Measurements from ENCODE around the gene MAP3K5.
"Not testable (repeated sequence)": the region's sequence is repeated elsewhere in the genome, so short reads cannot be mapped to it uniquely, and the experiment has no call there.

Gene MAP3K5

DNA sequence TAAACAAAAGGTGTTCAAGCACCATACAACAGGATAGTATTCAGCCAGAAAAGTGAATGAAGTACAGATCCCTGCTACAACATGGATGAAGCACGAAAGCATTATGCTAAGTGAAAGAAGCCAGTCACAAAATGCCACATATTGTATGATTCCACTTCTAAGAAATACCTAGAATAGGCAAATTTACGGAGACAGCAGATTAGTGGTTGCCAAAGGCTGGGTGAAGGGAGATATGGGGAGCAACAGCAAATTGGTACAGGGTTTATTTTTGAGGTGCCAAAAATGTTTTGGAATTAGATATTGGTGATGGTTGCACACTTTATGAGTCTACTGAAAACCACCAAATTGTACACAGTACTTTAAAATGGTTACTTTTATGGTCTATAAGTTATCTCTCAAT is 23.2 kb downstream of the MAP3K5 start:
- DNase-seq = no peak

DNA sequence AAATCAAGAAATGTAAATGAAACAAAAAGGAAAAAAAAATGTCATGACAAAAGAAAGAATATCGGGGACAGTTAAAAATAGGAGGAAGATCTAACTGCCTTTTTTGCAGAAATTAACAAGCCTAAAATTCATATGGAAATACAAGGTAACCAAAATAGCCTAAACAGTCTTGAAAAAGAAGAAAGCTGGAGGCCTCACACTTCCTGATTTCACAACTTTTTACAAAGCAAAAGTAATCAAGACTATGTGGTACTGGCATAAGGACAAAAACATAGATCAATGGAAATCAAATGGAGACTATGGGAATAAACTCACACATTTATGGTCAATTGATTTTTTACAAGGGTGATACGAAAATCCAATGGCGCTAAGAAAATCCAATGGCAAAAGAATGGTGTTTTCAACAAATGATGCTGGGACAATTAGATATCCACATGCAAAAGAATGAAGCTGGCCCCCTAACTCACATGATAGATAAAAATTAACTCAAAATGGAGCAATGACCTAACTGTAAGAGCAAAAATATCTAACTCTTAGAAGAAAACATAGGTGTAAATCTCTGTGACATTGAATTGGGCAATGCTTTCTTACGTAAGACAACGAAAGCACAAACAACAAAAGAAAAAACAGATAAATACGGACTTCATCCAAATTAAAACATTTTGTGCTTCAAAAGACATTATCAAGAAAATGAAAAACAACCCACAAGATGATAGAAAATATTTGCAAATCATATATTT is 24.5 kb downstream of the MAP3K5 start:
- DNase-seq = no peak

DNA sequence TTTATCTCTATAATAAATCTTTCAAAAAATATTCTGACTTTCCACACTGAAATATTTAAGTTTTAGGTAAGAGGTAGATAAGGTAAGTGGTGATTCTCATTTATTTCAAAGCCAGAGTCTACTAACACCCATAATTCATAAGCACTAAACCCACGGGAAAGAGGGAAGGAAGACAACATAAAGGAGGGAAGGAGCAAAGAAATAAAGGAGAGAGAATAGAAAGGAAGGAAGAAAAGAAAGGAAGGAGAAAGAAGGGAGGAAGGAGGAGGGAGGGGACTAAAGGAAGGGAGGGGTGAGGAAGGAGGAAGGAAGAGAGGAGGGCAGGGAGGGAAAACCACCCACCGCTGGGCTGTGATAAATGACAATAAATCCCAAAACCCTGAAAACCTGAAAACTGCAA is 25.2 kb downstream of the MAP3K5 start:
- DNase-seq = no peak

DNA sequence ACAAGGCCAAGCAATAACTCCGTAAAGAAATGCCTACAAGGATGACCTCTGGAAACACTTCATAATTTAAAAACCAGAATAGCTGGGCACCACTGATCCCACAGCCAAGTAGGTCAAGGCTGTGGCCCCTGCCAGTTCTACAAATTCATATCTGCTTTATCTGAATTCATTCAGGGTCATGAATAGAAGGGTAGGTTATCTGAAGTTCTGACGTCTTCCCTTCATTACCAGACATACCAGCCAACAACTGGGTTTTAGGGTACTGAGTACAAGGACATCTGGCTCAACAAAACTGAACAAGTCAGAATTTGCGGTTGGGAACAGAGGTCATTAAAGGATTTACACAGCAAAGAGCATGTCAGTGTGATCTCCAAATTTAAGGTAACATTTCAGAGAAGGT is 26.0 kb downstream of the MAP3K5 start:
- DNase-seq = no peak

- no peak for DNase-seq
Measured at GRCh38 chr6:136764517-136764993, 27.7 kb downstream of the MAP3K5 start.

GRCh38 chr6:136763716-136764516 is 28.4 kb downstream of the MAP3K5 start:
- DNase-seq = no peak

DNA sequence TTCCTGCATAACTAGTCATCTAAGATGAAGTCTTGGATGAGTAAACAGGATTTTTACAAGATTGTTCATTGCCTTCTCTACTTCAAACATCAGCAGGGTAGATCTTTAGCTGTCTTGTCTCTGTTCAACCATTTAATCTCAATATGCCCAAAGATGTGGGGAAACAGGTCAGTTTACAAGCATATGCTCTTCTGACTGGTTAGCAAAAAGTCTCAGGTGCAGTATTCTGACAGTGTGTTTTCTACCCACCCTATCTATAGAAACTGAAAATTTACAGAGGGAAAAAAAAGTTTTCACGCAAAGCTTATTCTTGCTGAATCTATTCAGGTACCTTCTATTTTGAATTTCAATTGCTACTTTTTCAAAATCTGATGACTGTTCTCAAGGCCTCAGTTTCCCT is 29.0 kb downstream of the MAP3K5 start:
- no peak for DNase-seq

DNA sequence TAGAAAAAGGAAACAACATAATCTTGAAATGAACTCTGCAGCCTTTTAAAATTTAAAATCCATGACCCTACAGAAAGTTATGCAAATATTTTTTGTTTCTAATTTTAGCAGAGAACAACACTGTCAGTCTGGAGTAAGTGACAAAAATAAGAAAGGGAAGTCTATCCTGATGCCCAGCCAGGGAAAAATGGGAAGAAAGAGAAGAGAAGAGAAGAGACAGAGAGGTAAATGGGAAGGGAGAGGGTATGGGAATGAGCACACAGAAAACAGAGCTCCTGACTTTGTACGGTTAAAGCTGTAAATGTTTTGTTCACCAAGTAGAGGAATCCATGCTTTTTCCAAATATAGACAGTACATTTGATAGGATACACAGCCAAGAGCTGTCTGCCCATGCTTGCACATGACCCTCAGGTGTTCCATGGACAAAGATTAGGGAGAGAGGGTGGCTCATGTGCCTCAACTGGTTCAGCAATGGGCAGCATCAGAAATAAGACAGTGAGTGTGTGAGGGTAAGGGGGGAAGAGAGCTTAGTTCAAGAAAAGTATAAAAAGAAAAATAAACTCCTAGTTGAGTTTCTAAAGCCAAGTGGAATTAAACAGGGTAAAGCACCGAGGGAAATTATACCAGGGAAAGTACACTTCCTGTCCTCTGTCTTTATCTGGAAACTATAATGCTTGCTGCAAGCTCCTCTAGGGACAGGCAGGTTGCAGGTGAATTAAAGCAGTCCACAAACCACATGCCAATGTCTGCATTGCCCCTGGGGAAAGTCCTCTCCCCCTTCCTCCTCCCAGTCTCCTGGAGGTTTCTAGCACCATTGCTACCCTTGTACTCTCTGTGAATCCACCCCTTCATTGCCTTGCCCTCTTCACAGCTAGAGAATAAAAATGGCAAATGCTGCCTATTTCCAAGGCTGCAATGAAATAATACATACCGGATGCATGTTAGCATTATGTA is 30.0 kb downstream of the MAP3K5 start:
- DNase-seq = peak in 2 of 3 experiments; percentile 19 to 25

- no peak for DNase-seq
Measured at GRCh38 chr6:136761227-136761922, 30.9 kb downstream of the MAP3K5 start.

DNA sequence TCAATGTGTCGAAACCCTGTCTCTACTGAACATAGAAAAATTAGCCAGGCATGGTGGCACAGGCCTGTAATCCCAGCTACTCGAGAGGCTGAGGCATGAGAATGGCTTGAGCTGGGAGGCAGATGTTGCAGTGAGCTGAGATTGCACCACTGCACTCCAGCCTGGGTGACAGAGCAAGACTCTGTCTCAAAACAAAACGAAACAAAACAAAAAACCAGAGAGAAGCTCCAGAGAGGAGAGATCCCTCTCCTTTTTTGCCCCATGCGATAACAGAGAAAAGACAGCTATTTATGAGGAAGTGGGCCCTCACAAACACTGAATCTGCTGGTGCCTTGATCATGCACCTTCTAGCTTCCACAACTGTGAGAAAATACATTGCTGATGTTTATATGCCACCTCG is 31.5 kb downstream of the MAP3K5 start:
- DNase-seq = not testable (repeated sequence)

- no peak for DNase-seq
Measured at GRCh38 chr6:136757150-136757549, 35.1 kb downstream of the MAP3K5 start.

- DNase-seq = no peak
Measured at GRCh38 chr6:136754820-136755219, 37.5 kb downstream of the MAP3K5 start.

- no peak for DNase-seq
Measured at GRCh38 chr6:136753624-136754023, 38.7 kb downstream of the MAP3K5 start.

DNA sequence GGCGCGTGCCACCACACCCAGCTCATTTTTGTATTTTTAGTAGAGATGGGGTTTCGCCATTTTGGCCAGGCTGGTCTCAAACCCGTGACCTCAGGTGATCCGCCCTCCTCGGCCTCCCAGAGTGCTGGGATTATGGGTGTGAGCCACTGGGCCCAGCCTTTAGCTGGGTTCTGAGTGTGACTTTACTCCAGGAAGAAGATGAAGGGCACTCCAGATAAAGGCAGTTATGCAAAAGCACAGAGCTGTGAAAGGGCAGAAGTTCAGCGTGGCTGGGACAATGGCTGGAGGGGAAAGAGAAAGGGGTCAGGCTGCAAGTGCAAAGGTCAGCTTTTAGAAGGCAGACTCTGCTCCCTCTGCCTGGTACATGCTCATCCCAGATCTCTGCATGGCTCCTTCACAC is 39.7 kb downstream of the MAP3K5 start:
- no peak for DNase-seq

- DNase-seq = no peak
Measured at GRCh38 chr6:136751991-136752390, 40.3 kb downstream of the MAP3K5 start.

- DNase-seq = no peak
Measured at GRCh38 chr6:136751522-136751956, 40.7 kb downstream of the MAP3K5 start.

DNA sequence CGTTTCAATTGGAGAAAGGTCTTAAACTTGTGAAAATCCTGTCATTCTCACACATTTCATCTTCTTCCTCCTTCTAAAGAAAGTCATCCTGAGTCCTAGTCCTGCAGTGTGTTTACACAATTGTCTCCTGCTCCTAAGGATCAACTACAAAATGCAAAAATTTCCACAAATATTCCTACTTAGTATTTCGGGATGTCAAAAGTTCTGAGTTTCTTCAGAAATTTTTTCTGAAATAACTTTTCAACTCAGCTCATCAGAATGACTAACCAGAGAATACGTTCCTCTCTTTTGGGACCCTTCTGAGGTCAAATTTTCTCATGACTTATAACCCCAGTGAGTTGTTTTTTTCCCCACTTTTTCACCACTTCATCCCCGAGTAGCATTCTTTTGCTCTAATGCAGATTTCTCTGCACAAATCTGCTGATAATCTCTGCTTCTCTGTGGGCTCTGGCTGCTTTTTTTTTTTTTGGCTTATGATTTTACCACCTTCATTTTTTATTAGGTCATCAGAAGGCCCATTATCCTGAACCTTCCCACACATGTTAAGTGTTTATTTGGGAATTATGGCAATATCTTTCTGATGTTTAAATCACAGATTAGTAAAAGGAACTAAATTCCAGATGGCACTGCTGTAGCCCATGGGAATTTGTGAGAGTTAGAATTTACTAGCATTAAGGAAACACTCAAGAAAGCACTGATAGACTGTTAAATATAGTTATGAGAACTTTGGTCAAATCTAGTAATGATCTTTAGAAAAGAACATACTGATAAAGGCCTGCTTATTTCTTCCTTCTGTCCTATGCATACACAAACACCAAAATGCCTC is 41.4 kb downstream of the MAP3K5 start:
- no peak for DNase-seq

DNA sequence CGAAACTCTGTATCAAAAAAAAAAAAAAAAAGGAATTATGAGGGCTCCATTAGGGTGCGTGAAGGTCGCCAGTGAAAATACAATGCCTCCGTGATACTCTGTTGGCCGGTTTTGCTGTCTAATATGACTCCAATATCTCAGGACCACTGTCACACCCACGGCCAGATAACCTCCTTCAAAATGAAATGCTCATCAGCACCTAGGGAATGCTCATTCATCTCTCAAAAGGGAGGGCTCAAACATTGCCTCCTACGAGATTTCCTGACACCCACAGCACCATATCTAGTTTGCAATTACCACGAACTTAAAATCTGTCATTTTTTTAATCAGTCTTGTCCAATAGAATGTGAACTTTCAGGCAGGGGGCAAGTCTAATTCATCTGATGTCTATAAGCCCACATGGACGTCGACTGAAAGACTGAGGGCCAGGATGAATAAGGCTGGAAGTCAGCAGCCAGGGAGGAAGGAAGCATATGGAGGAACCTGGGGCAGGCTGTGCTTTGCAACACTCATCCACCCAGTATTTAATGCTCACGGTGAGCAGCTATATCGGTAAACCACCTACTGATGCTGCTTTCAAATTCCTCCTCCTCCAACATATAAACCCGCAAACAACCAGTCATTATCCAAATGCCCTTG is 42.8 kb downstream of the MAP3K5 start:
- no peak for DNase-seq

DNA sequence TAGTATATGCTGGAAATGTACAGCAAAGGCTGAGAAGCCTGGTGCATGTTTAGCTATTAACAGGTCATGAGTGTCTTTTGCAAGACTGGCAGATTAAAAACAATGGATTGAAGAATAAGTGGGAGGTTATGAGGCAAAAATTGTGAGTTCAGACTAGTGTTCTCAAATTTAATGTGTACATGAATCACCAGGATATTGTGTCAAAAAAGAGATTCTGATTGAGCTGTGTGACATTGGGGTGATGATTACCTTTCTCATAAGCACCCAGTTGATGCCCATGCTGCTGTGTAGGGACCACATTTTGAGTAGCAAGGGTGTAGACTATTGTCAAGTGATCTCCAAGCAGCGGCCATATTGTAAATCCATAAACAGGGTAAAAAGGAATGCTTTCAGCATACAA is 44.8 kb downstream of the MAP3K5 start:
- no peak for DNase-seq

DNA sequence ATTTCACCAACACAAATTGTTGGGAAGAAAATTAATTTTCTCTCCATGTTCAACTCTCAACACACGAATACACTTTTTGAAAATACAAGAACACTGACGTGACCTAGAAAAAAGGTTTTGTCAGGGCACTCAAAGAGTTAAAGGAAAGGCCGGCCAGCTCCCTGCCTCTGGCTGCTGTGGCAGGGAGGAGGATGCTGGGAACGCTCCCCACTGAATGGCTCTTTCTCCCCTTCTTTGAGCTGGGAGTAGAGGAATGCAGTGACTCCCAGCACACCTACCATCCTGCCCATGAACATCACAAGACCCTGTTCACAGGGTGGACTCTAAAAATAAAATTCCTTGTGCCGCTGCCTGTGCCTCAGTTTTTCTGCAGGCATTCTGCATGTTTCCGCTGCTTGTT is 47.0 kb downstream of the MAP3K5 start:
- no peak for DNase-seq

GRCh38 chr6:136744889-136745288 is 47.4 kb downstream of the MAP3K5 start:
- no peak for DNase-seq
